HL-60 (cell line): ENCODE data around the gene ALKAL2.
"Not testable (repeated sequence)": the region's sequence is repeated elsewhere in the genome, so short reads cannot be mapped to it uniquely, and the experiment has no call there.

Experiments
- DNase-seq, 2 experiments: peaks; one replicate each; pipeline ENCODE4 v3.0.0-alpha.2; 2010 to 2020; ENCODE audit warnings: low read depth in 1 of 2, low spot score in 1 of 2
- H3K27ac ChIP-seq: fragments of 250-450 bp; sonication (Bioruptor Pico); replicated peaks from 2 replicates; pipeline ENCODE4 v1.5.1; 2020; ENCODE audit warnings: mild to moderate bottlenecking, moderate library complexity
- H3K27me3 ChIP-seq: fragments of 250-450 bp; sonication (Bioruptor Pico); 2 replicates; pipeline ENCODE4 v1.5.1; 2021; ENCODE audit warnings: mild to moderate bottlenecking, moderate library complexity; ENCODE audit not compliant: insufficient read depth, poor library complexity, severe bottlenecking
- H3K4me3 ChIP-seq: replicated peaks from 2 replicates; pipeline ENCODE4 v1.5.1; 2011; ENCODE audit warnings: mild to moderate bottlenecking, control low read depth, low read length; ENCODE audit not compliant: insufficient read depth
- CTCF ChIP-seq: IDR thresholded peaks from one replicate; pipeline ENCODE4 v1.5.1; 2011; ENCODE audit warnings: low read length, control low read depth, inconsistent platforms; ENCODE audit not compliant: insufficient read depth
- GABPA ChIP-seq: IDR thresholded peaks from 2 replicates; pipeline ENCODE4 v1.6.1; 2012; ENCODE audit warnings: low read depth
- POLR2AphosphoS5 ChIP-seq: IDR thresholded peaks from 2 replicates; pipeline ENCODE4 v1.6.1; 2012; ENCODE audit warnings: low read depth
- REST ChIP-seq: IDR thresholded peaks from 2 replicates; pipeline ENCODE4 v1.6.1; 2012; ENCODE audit warnings: low read depth; ENCODE audit not compliant: insufficient replicate concordance
- SPI1 ChIP-seq: IDR thresholded peaks from 2 replicates; pipeline ENCODE4 v1.6.1; 2012; ENCODE audit warnings: low read depth, mild to moderate bottlenecking, borderline replicate concordance

Gene ALKAL2

GRCh38 chr2:317501-318424 is 29.9 kb upstream of the ALKAL2 start:
- TF ChIP-seq POLR2AphosphoS5 (no peak), REST (no peak), CTCF (no peak), SPI1 (no peak), GABPA (no peak)
- Histone ChIP-seq H3K27ac (no peak overlapping the region), H3K27me3 (no peaks in the 10 kb centered on the region), H3K4me3 (no peak overlapping the region)
- no peak for DNase-seq

- no peak for DNase-seq
- H3K27ac ChIP-seq, result no peak overlapping the region
- TF ChIP-seq REST, result no peak
- no peaks in the 10 kb centered on the region for H3K27me3 ChIP-seq
- H3K4me3 ChIP-seq, result no peak overlapping the region
Observed at GRCh38 chr2:316381-316780, 28.5 kb upstream of the ALKAL2 start.

- H3K4me3 ChIP-seq, H3K27ac ChIP-seq, H3K27me3 ChIP-seq, DNase-seq: not testable (repeated sequence)
Observed at GRCh38 chr2:315925-316324, 28.0 kb upstream of the ALKAL2 start.

GRCh38 chr2:314561-315336 is 26.9 kb upstream of the ALKAL2 start:
- H3K27ac ChIP-seq, result no peak overlapping the region
- DNase-seq, result no peak
- H3K27me3 ChIP-seq, result no peaks in the 10 kb centered on the region
- TF ChIP-seq CTCF (no peak), SPI1 (no peak), POLR2AphosphoS5 (no peak), GABPA (no peak), REST (no peak)
- H3K4me3 ChIP-seq, result no peak overlapping the region
